ENCODE measurements around the gene ZDHHC19.
"Not testable (repeated sequence)": the region's sequence is repeated elsewhere in the genome, so short reads cannot be mapped to it uniquely, and the experiment has no call there.

DNA sequence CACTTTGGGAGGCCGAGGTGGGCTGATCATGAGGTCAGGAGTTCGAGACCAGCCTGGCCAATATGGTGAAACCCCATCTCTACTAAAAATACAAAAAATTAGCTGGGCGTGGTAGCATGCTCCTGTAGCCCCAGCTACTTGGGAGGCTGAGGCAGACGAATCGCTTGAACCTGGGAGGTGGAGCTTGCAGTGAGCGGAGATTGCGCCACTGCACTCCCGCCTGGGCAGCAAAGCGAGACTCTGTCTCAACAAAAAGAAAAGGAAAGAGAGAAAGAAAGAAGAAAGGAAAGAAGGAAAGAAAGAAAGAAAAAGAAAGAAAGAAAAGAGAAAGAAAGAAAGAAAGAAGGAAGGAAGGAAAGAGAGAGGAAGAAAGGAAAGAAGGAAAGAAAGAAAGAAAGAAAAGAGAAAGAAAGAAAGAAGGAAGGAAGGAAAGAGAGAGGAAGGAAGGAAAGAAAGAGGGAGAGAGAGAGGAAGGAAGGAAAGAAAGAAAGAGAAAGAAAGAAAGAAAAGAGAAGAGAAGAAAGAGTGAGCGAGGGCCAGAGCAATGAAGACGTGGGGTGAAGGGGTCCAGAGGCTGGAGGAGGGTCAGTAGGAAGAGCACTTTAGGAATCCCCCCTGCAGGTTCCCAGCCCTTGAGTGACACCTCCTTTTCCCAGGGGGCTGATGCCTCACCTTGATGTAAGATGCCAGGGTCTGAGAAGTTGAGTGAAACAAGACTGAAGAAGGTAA lies 1.1 kb downstream of the ZDHHC19 start:
- not testable (repeated sequence) for TF ChIP-seq CTCF (IDR thresholded peaks at IDR 0.05; ENCODE audit: low read length); EZH2 (optimal IDR thresholded peaks at IDR 0.05; ENCODE audit: low read depth, low read length); EZH2phosphoT487 (IDR thresholded peaks at IDR 0.05; ENCODE audit: low read length)
